ENCODE measurements around the gene MYBPC2.

The MYBPC2 gene

DNA sequence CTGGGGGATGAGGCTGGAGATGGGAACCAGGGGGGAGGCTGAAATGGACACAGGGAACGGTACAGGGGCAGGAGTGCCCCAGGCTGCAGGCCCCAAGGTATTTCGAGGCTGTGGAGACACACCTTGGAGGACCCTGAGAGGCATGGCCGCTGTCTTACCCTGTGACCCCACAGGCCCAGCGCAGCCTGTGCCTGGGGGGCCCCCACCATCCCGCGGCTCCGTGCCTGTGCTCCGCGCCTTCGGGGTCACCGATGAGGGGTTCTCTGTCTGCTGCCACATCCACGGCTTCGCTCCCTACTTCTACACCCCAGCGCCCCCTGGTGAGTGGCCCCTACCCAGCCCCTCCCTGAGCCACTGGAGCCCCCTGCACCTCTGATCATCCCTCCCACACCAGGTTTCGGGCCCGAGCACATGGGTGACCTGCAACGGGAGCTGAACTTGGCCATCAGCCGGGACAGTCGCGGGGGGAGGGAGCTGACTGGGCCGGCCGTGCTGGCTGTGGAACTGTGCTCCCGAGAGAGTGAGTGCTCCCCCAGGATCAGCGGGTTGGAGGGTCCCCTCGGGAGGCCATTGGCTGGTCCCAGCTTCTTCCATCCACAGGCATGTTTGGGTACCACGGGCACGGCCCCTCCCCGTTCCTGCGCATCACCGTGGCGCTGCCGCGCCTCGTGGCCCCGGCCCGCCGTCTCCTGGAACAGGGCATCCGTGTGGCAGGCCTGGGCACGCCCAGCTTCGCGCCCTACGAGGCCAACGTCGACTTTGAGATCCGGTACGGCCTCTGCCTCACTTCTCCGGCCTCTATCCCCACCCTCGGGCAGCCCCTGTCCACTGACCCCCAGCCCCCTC, 30.9 kb upstream of the MYBPC2 start:
- H3K4me3 ChIP-seq (replicated peaks; ENCODE audit: low read depth, low read length): no peak overlapping the region
- TF ChIP-seq, protein P1, sequence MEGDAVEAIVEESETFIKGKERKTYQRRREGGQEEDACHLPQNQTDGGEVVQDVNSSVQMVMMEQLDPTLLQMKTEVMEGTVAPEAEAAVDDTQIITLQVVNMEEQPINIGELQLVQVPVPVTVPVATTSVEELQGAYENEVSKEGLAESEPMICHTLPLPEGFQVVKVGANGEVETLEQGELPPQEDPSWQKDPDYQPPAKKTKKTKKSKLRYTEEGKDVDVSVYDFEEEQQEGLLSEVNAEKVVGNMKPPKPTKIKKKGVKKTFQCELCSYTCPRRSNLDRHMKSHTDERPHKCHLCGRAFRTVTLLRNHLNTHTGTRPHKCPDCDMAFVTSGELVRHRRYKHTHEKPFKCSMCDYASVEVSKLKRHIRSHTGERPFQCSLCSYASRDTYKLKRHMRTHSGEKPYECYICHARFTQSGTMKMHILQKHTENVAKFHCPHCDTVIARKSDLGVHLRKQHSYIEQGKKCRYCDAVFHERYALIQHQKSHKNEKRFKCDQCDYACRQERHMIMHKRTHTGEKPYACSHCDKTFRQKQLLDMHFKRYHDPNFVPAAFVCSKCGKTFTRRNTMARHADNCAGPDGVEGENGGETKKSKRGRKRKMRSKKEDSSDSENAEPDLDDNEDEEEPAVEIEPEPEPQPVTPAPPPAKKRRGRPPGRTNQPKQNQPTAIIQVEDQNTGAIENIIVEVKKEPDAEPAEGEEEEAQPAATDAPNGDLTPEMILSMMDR (IDR thresholded peaks at IDR 0.05; ENCODE audit: low read length, missing control alignments): no peak
- DNase-seq (ENCODE audit: low read depth): no peak

DNA sequence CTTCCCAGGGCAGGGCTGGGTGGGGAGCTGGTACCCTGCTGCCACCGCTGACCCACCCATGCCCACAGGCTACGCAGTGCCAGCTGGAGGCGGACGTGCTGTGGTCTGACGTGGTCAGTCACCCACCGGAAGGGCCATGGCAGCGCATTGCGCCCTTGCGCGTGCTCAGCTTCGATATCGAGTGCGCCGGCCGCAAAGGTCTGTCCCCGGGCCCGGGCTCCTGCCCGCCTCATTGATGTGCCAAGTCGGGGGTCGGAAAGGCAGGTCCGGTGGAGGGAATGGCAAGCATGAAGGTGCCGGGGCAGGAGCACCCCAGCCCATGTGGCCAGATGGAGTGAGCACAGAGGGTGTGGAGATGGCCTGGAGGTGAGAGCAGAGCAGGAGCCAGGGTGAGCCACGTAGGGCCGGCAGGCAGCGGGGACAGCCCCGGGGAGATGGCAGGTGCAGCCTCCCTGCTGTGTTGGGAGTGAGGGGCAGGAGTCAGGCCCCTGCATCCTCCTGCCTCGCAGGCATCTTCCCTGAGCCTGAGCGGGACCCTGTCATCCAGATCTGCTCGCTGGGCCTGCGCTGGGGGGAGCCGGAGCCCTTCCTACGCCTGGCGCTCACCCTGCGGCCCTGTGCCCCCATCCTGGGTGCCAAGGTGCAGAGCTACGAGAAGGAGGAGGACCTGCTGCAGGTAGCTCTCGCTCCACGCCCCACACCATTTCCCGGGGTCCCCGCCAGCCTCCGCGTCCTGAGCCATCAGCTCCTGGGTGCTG, 30.0 kb upstream of the MYBPC2 start:
- TF ChIP-seq, protein P1 (IDR thresholded peaks at IDR 0.05; ENCODE audit: low read length, missing control alignments): no peak
- no peak overlapping the region for H3K4me3 ChIP-seq (replicated peaks; ENCODE audit: low read depth, low read length)
- no peak for DNase-seq (ENCODE audit: low read depth)

DNA sequence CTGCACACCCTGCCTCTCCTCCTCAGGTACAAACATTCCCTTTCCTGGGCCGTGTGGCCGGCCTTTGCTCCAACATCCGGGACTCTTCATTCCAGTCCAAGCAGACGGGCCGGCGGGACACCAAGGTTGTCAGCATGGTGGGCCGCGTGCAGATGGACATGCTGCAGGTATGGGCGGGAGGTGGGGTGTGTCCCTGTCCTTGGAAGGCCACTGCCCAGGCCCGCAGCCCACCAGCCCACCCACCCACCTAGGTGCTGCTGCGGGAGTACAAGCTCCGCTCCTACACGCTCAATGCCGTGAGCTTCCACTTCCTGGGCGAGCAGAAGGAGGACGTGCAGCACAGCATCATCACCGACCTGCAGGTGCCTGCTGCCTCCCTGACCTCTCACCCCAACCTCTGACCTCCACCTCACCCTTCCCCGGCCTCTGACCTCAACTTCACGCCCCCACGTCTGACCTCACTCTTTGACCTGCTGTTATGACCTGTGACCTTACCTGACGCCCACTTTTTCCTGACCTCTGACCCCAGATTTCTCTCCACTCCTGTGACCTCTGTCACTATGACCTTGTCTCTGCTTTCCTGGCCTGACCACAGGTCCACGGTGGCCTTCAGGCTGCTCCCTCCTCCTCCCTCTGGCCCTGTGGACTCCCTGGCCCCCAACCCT, 26.4 kb upstream of the MYBPC2 start:
- DNase-seq (ENCODE audit: low read depth): no peak
- TF ChIP-seq, protein P1 (IDR thresholded peaks at IDR 0.05; ENCODE audit: low read length, missing control alignments): no peak

DNA sequence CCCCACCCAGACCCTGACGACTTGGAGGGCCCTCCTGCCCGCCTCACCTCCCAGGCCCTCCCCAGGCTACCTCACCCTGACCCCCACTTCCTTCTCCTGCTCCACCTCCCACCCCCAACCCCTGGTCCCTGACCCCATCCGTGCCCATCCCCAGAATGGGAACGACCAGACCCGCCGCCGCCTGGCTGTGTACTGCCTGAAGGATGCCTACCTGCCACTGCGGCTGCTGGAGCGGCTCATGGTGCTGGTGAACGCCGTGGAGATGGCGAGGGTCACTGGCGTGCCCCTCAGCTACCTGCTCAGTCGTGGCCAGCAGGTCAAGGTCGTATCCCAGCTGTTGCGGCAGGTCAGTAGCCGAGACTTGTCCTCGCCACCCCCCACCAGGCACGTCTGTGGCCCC, 25.9 kb upstream of the MYBPC2 start:
- no peak overlapping the region for H3K4me3 ChIP-seq (replicated peaks; ENCODE audit: low read depth, low read length)
- TF ChIP-seq, protein P1 (IDR thresholded peaks at IDR 0.05; ENCODE audit: low read length, missing control alignments): no peak
- no peak for DNase-seq (ENCODE audit: low read depth)

More for the DNA sequence above, 26.4 kb upstream of the MYBPC2 start:
- no peak overlapping the region for H3K4me3 ChIP-seq (replicated peaks; ENCODE audit: low read depth, low read length)

DNA sequence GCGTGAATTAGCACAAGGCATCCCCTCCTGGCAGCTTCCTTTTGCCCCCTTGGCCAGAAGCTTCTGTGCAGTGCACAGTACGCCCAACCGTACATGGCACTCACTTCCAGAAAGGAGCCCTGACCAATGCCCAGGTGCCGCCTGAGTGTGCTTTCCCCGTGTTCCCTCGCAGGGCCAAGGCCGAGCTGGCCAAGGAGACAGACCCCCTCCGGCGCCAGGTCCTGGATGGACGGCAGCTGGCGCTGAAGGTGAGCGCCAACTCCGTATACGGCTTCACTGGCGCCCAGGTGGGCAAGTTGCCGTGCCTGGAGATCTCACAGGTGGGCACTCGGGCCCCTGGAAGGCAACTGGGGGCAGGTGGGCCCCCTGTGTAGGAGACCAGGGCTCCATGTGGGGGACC, 23.3 kb upstream of the MYBPC2 start:
- no peak for DNase-seq (ENCODE audit: low read depth)
- TF ChIP-seq, protein P1 (IDR thresholded peaks at IDR 0.05; ENCODE audit: low read length, missing control alignments): no peak
- no peak overlapping the region for H3K4me3 ChIP-seq (replicated peaks; ENCODE audit: low read depth, low read length)

DNA sequence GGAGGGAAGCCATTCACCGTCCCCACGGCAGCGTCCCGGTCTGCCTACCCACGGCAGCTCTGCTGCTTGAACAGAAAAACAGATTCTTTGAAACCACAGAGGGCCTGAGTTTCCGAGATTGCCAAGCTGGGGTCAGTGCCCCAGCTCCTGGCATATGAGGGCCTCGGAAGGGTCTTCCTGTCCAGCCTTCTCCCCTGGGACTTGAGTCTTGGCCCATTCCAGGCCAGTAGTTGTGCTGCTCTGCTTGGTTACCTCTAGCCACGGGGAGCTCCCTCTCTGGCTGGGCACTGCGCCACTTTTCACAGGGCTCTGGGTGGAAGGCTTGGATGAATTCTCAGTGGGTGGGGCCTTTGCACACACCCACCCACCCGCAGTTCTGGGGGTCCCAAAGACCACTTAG, 22.6 kb upstream of the MYBPC2 start:
- no peak for DNase-seq (ENCODE audit: low read depth)
- TF ChIP-seq, protein P1 (IDR thresholded peaks at IDR 0.05; ENCODE audit: low read length, missing control alignments): no peak
- H3K4me3 ChIP-seq (replicated peaks; ENCODE audit: low read depth, low read length): no peak overlapping the region
